ENCODE measurements around the gene IL4I1.

IL4I1 gene

GRCh38 chr19:49850221-49850486 lies 46.5 kb downstream of the IL4I1 start:
- DNase-seq (ENCODE audit: low read depth): no peak

GRCh38 chr19:49849433-49850220 lies 47.1 kb downstream of the IL4I1 start:
- no peak for DNase-seq (ENCODE audit: low read depth)

DNA sequence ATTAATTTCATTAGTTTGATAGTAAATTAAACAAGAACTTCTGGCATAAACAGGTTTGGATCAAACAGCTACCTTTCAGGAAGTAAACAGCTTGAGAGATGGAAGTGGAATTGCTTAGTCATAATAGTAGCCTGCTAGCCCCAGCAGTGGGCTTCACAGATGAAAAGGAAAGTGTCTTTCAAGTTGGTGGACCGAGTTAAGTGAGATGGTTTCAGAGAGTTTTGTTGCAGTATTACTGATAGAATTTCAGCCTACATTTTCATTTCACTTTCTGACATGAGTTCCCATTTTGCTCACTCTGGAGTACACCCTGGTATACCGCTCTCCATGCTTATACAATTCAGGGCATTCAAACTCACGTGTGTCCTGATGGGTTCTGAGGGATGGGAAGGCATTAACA lies 47.7 kb downstream of the IL4I1 start:
- no peak for DNase-seq (ENCODE audit: low read depth)

DNA sequence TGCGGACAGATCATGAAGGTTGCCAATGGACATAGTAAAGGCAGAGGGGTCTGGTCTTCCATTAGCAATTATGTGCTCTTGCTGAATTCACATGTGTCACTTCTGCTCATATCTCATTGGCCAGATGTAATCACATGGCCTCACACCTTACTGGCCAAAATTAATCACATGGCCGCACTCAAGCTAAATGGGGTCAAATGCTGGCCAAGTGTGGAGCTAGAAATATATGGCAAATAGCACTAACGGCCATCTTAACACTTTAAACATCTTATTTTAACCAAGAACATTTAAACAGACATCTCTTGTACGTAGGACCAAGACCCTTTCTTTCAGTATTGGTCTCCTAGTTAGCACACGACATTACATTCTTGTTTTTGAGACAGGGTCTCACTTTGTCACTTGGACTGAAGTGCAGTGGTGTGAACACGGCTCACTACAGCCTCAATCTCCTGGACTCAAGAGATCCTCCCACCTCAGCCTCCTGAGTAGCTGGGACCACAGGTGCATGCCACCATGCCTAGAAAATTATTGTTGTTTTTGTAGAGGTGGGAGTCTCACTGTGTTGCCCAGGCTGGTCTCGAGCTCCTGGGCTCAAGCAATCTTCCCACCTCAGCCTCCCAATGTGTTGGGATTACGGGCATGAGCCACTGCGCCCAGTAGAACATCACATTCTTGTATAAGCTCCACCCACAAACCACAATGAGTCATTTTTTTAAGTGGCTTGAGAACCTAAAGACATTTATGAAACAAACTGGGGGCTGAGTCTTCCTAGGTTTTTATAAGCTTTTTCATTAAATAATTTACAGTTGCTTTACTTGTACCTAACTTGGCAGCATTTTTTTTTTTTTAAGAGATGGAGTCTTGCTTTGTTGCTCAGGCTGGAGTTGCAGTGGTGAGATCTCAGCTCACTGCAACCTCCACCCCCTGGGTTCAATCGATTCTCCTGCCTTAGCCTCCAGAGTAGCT lies 48.7 kb downstream of the IL4I1 start:
- DNase-seq (ENCODE audit: low read depth): no peak

GRCh38 chr19:49846408-49846807 lies 50.3 kb downstream of the IL4I1 start:
- DNase-seq (ENCODE audit: low read depth): no peak

DNA sequence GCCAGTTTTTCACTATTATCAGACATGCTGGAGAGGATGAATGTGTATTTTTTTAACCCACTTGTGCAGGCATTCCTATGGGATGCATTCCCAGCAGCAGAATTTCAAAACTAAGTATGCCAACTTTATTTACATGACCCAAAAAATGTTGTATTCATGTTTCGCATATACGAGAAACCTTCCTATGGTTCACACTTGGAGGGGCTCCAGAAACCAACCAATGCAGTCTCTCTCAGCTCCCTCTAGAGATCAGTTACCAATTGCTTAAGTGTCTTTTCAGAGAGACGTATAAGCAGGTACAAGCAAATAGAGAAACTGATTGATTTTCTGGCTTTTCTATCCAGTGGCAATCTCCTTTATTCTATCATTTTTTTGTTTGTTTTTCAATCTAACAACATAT lies 51.3 kb downstream of the IL4I1 start:
- DNase-seq (ENCODE audit: low read depth): no peak

- no peak for DNase-seq (ENCODE audit: low read depth)
These were observed 52.3 kb downstream of the IL4I1 start for GRCh38 chr19:49844138-49845095.

- no peak for DNase-seq (ENCODE audit: low read depth)
These were observed 53.4 kb downstream of the IL4I1 start for GRCh38 chr19:49843265-49843664.

GRCh38 chr19:49840736-49841249 lies 55.9 kb downstream of the IL4I1 start:
- no peak for DNase-seq (ENCODE audit: low read depth)

GRCh38 chr19:49840321-49840720 lies 56.4 kb downstream of the IL4I1 start:
- DNase-seq (ENCODE audit: low read depth): no peak

GRCh38 chr19:49839713-49840112 lies 57.0 kb downstream of the IL4I1 start:
- DNase-seq (ENCODE audit: low read depth): no peak

Data from activated T-cell treated with anti-CD3 and anti-CD28 coated beads for 24 hours (primary cell).